ENCODE measurements around the gene DSCAML1. TPM values are rescaled to one million over a fixed set of nuclear protein-coding genes. Genes with fewer than 3 reads are reported as not detected.
"Not testable (repeated sequence)": the region's sequence is repeated elsewhere in the genome, so short reads cannot be mapped to it uniquely, and the experiment has no call there.

Gene DSCAML1
- total RNA-seq, 1 donor = not detected

DNA sequence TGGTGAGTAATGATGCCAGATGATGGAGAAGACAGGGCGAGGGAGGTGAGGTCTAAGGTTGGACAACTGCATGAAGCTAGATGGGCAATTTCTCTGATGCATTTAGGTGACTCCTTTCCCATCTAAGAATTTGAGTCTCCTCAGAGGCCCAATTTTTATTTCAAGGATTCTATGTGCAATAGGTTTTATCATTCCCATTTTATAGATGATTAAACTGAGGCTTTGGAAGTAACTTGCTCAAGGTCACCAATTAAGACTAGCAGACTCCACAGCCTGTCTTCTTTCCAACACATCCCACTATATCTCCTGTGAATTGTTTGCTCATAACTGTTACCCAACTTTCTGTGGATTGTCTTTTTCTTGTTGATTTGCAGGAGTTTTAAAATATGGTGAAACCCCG is 28.5 kb downstream of the DSCAML1 start:
- no peak overlapping the region for H3K4me3 ChIP-seq (ENCODE audit: low read depth, low read length)
- no peak for DNase-seq (ENCODE audit: low read depth)
- TF ChIP-seq, protein P1, sequence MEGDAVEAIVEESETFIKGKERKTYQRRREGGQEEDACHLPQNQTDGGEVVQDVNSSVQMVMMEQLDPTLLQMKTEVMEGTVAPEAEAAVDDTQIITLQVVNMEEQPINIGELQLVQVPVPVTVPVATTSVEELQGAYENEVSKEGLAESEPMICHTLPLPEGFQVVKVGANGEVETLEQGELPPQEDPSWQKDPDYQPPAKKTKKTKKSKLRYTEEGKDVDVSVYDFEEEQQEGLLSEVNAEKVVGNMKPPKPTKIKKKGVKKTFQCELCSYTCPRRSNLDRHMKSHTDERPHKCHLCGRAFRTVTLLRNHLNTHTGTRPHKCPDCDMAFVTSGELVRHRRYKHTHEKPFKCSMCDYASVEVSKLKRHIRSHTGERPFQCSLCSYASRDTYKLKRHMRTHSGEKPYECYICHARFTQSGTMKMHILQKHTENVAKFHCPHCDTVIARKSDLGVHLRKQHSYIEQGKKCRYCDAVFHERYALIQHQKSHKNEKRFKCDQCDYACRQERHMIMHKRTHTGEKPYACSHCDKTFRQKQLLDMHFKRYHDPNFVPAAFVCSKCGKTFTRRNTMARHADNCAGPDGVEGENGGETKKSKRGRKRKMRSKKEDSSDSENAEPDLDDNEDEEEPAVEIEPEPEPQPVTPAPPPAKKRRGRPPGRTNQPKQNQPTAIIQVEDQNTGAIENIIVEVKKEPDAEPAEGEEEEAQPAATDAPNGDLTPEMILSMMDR (IDR thresholded peaks at IDR 0.05; ENCODE audit: insufficient read depth, low read depth, low read length) = no peak

- TF ChIP-seq, protein P1 (IDR thresholded peaks at IDR 0.05; ENCODE audit: insufficient read depth, low read depth, low read length) = no peak
- H3K4me3 ChIP-seq (ENCODE audit: low read depth, low read length) = no peak overlapping the region
- no peak for DNase-seq (ENCODE audit: low read depth)
These were observed 29.9 kb downstream of the DSCAML1 start for GRCh38 chr11:117767071-117767470.

GRCh38 chr11:117766576-117766975 is 30.4 kb downstream of the DSCAML1 start:
- TF ChIP-seq, protein P1 (IDR thresholded peaks at IDR 0.05; ENCODE audit: insufficient read depth, low read depth, low read length) = no peak
- H3K4me3 ChIP-seq (ENCODE audit: low read depth, low read length) = no peak overlapping the region
- DNase-seq (ENCODE audit: low read depth) = no peak

GRCh38 chr11:117766026-117766425 is 31.0 kb downstream of the DSCAML1 start:
- no peak for DNase-seq (ENCODE audit: low read depth)
- TF ChIP-seq, protein P1 (IDR thresholded peaks at IDR 0.05; ENCODE audit: insufficient read depth, low read depth, low read length) = no peak
- no peak overlapping the region for H3K4me3 ChIP-seq (ENCODE audit: low read depth, low read length)

DNA sequence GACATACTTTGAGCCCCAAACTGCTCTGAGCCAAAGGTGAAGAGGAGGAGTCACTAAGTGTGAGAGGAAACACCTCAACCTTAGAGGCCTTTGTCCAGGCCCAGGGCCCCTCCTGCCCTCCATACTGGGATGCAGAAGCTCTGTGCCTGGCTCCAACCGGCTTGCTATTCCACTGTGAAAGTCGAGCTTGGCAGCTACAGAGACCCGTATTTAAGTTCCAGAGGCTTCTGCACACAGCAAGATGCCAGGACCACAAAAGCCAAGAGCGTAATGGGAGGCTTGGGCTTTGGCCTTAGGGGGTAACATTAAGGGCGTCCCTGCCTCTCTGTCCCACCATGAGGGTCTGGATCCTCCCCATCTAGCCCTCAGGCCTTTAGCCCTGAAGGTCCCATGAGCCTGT is 31.9 kb downstream of the DSCAML1 start:
- H3K4me3 ChIP-seq (ENCODE audit: low read depth, low read length) = no peak overlapping the region
- TF ChIP-seq, protein P1 (IDR thresholded peaks at IDR 0.05; ENCODE audit: insufficient read depth, low read depth, low read length) = no peak
- DNase-seq (ENCODE audit: low read depth) = no peak

GRCh38 chr11:117763465-117763864 is 33.6 kb downstream of the DSCAML1 start:
- H3K4me3 ChIP-seq (ENCODE audit: low read depth, low read length); DNase-seq (ENCODE audit: low read depth): not testable (repeated sequence)

DNA sequence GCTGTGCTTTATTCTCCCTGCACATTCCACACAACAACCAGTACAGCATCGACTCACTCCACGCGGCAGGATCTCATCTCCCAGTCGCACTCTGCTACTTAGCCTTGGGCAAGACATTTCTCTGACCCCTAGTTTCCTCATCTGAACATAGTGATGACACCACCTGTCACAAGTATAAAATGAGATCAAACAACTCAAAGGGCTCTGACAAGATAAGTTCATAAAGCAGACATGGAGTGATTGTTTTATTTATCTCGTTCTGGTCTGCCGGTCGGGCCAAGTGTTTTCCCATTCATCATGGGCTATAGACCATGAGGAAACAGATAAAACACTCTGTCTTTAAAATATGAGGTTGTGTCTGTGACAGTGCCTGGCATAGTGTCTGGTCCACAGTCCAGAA is 35.0 kb downstream of the DSCAML1 start:
- TF ChIP-seq, protein P1 (IDR thresholded peaks at IDR 0.05; ENCODE audit: insufficient read depth, low read depth, low read length) = no peak
- no peak overlapping the region for H3K4me3 ChIP-seq (ENCODE audit: low read depth, low read length)
- DNase-seq (ENCODE audit: low read depth) = no peak
